Activated CD8-positive, alpha-beta memory T cell treated with anti-CD3 and anti-CD28 coated beads, Interleukin-2, amount 50 U/mL, for 4 hours (primary cell): ENCODE results near the gene CFAP45.
"Not testable (repeated sequence)": the region's sequence is repeated elsewhere in the genome, so short reads cannot be mapped to it uniquely, and the experiment has no call there.

Experiments
- DNase-seq: peaks from one replicate; pipeline ENCODE4 v3.0.0-alpha.2; 2020

The CFAP45 gene

GRCh38 chr1:159922511-159923202, 22.7 kb upstream of the CFAP45 start:
- DNase-seq: no peak

- no peak for DNase-seq
These were observed 21.9 kb upstream of the CFAP45 start for GRCh38 chr1:159921700-159922504.

- DNase-seq: no peak
These were observed 21.3 kb upstream of the CFAP45 start for GRCh38 chr1:159921251-159921650.

- DNase-seq: no peak
These were observed 20.7 kb upstream of the CFAP45 start for GRCh38 chr1:159920651-159921050.

- DNase-seq: no peak
These were observed 20.2 kb upstream of the CFAP45 start for GRCh38 chr1:159920202-159920601.

GRCh38 chr1:159919236-159919865, 19.4 kb upstream of the CFAP45 start:
- DNase-seq: no peak

GRCh38 chr1:159918352-159919200, 18.6 kb upstream of the CFAP45 start:
- DNase-seq: no peak

GRCh38 chr1:159917533-159918351, 17.8 kb upstream of the CFAP45 start:
- DNase-seq: no peak

- DNase-seq: no peak
These were observed 16.5 kb upstream of the CFAP45 start for GRCh38 chr1:159916242-159917051.

GRCh38 chr1:159915571-159916241, 15.7 kb upstream of the CFAP45 start:
- DNase-seq: no peak

- DNase-seq: no peak
These were observed 14.5 kb upstream of the CFAP45 start for GRCh38 chr1:159914252-159915018.

GRCh38 chr1:159913451-159914192, 13.7 kb upstream of the CFAP45 start:
- DNase-seq: no peak

- no peak for DNase-seq
These were observed 11.5 kb upstream of the CFAP45 start for GRCh38 chr1:159911326-159912070.

- no peak for DNase-seq
These were observed 8.3 kb upstream of the CFAP45 start for GRCh38 chr1:159908031-159908940.

- no peak for DNase-seq
These were observed 7.0 kb upstream of the CFAP45 start for GRCh38 chr1:159906960-159907359.

GRCh38 chr1:159904036-159904435, 4.1 kb upstream of the CFAP45 start:
- not testable (repeated sequence) for DNase-seq

- DNase-seq: no peak
These were observed 2.6 kb upstream of the CFAP45 start for GRCh38 chr1:159902541-159902940.
